PC-9 (cell line): ENCODE data around the gene UROD.

Experiments
- EZH2 ChIP-seq: fragments of 200-600 bp; sonication (generic); IDR thresholded peaks from 2 replicates; pipeline ENCODE4 v1.8.0; 2017; ENCODE audit warnings: antibody characterized with exemption, low read depth
- TF ChIP-seq, protein P1 (sequence below): fragments of 200-600 bp; sonication (generic); conservative IDR thresholded peaks from 2 replicates; pipeline ENCODE4 v1.6.1; 2017; ENCODE audit warnings: mixed run types, antibody characterized with exemption, mild to moderate bottlenecking, moderate library complexity

DNA sequence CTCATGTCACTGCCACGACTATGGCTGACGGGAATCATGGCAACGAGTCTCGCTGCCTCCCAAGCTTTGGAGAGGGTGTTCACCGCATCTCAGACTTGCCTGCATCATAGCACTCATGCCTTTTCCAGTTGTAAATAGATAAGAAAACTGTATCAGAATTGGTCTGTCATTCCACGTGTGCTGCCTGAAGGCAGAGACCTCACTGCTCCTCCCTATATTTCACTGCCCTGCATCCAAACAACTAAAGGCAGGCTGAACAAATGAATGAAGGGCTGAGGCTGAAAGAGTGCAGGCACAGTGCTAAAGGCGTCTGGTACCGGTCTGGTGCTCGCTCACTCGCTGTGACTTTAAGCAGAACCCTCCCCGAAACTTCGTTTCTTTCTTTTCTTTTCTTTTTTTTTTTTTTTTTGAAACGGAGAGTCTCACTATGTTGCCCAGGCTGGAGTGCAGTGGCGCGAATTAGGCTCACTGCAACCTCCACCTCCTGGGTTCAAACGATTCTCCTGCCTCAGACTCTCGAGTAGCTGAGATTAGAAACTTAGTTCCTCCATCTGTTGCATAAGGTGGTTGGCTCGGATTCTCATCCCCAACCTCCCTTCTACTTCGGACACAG is 26.2 kb upstream of the UROD start:
- TF ChIP-seq, protein P1, sequence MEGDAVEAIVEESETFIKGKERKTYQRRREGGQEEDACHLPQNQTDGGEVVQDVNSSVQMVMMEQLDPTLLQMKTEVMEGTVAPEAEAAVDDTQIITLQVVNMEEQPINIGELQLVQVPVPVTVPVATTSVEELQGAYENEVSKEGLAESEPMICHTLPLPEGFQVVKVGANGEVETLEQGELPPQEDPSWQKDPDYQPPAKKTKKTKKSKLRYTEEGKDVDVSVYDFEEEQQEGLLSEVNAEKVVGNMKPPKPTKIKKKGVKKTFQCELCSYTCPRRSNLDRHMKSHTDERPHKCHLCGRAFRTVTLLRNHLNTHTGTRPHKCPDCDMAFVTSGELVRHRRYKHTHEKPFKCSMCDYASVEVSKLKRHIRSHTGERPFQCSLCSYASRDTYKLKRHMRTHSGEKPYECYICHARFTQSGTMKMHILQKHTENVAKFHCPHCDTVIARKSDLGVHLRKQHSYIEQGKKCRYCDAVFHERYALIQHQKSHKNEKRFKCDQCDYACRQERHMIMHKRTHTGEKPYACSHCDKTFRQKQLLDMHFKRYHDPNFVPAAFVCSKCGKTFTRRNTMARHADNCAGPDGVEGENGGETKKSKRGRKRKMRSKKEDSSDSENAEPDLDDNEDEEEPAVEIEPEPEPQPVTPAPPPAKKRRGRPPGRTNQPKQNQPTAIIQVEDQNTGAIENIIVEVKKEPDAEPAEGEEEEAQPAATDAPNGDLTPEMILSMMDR: no peak
- no peak for TF ChIP-seq EZH2
